ENCODE measurements around the gene MAFG.
A peak's percentile ranks its signal among the peaks of the same experiment; 100 is the strongest.

MAFG gene

GRCh38 chr17:81898029-81898866, 29.3 kb downstream of the MAFG start:
- peak; percentile 25 for DNase-seq (ENCODE audit: low read depth)

GRCh38 chr17:81895400-81895799, 32.1 kb downstream of the MAFG start:
- DNase-seq (ENCODE audit: low read depth) = no peak

- no peak for DNase-seq (ENCODE audit: low read depth)
Observed at GRCh38 chr17:81891303-81891552, 36.3 kb downstream of the MAFG start.

- DNase-seq (ENCODE audit: low read depth) = no peak
Observed at GRCh38 chr17:81890447-81891302, 36.9 kb downstream of the MAFG start.

GRCh38 chr17:81889602-81890001, 37.9 kb downstream of the MAFG start:
- no peak for DNase-seq (ENCODE audit: low read depth)

- no peak for DNase-seq (ENCODE audit: low read depth)
Observed at GRCh38 chr17:81888988-81889595, 38.4 kb downstream of the MAFG start.

- DNase-seq (ENCODE audit: low read depth) = no peak
Observed at GRCh38 chr17:81888105-81888987, 39.2 kb downstream of the MAFG start.

- no peak for DNase-seq (ENCODE audit: low read depth)
Observed at GRCh38 chr17:81885869-81886548, 41.5 kb downstream of the MAFG start.

- DNase-seq (ENCODE audit: low read depth) = no peak
Observed at GRCh38 chr17:81885454-81885853, 42.1 kb downstream of the MAFG start.

GRCh38 chr17:81884968-81885367, 42.6 kb downstream of the MAFG start:
- no peak for DNase-seq (ENCODE audit: low read depth)

- no peak for DNase-seq (ENCODE audit: low read depth)
Observed at GRCh38 chr17:81884520-81884919, 43.0 kb downstream of the MAFG start.

GRCh38 chr17:81879121-81879520, 48.4 kb downstream of the MAFG start:
- DNase-seq (ENCODE audit: low read depth) = no peak

- no peak for DNase-seq (ENCODE audit: low read depth)
Observed at GRCh38 chr17:81878294-81878693, 49.2 kb downstream of the MAFG start.

- DNase-seq (ENCODE audit: low read depth) = no peak
Observed at GRCh38 chr17:81877569-81877968, 50.0 kb downstream of the MAFG start.

GRCh38 chr17:81871387-81872230, 55.9 kb downstream of the MAFG start:
- DNase-seq (ENCODE audit: low read depth) = peak; percentile 69

- no peak for DNase-seq (ENCODE audit: low read depth)
Observed at GRCh38 chr17:81870981-81871386, 56.6 kb downstream of the MAFG start, which contains the start of gene ARHGDIA. ARHGDIA (minus strand) TSS chr17:81871337; CDS start chr17:81869930, 1,407 bp downstream.

GRCh38 chr17:81870131-81870980, 57.2 kb downstream of the MAFG start:
- peak; percentile 54 for DNase-seq (ENCODE audit: low read depth)

GRCh38 chr17:81869221-81870130, 58.1 kb downstream of the MAFG start:
- peak; percentile 31 for DNase-seq (ENCODE audit: low read depth)
